UCSD-AML1 (cell line): Measurements from ENCODE around the gene TRAPPC4.
A peak's percentile ranks its signal among the peaks of the same experiment; 100 is the strongest.

Experiments
- DNase-seq: peaks from one replicate; lab custom pipeline; 2025; ENCODE audit not compliant: unreplicated experiment; lab: John Stamatoyannopoulos, UW

The TRAPPC4 gene

DNA sequence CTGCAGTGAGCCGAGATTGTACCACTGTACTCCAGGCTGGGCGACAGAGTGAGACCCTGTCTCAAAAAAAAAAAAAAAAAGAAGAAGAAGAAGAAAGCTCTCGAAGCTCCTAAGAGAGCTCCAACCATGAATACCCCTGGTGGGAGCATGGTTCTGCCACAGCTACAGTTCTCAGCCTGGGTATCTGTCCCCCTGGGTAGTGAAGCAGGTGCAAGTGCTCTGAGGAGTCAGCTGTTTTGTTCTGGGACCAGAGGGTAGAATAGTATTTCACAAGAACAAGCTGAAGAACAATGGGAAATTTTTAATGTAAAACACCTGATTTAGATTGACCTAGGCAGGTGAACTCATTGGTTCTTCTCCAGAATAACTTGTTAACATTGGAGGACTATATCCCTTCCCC is 42.7 kb downstream of the TRAPPC4 start:
- no peak for DNase-seq

GRCh38 chr11:119062779-119063178 is 44.2 kb downstream of the TRAPPC4 start:
- no peak for DNase-seq

GRCh38 chr11:119065369-119065768 is 46.8 kb downstream of the TRAPPC4 start:
- peak; percentile 23 for DNase-seq

- peak; percentile 96 for DNase-seq
These were observed 49.0 kb downstream of the TRAPPC4 start, which contains the start of gene VPS11 for GRCh38 chr11:119067371-119068222. VPS11 (plus strand) TSS chr11:119067818; CDS start chr11:119067824, 6 bp downstream.
